Gastrocnemius medialis (tissue), 4 donors: Measurements from ENCODE around the gene HSPA6.

ENCODE experiments used
- POLR2A ChIP-seq, 2 donors: fragments of 450-650 bp; IDR thresholded peaks; one replicate each; pipeline ENCODE4 v1.6.1; 2017; ENCODE audit warnings: antibody characterized with exemption in 2 of 2, mild to moderate bottlenecking in 2 of 2, moderate library complexity in 2 of 2
- TF ChIP-seq, protein P1 (sequence below), 5 experiments: fragments of 450-650 bp in 3 of 5; fragments of 200-600 bp in 2 of 5; sonication (generic) in 2 of 5; IDR thresholded peaks in 4 of 5; conservative IDR thresholded peaks in 1 of 5; 1 replicate in 4 of 5; 2 replicates in 1 of 5; pipeline ENCODE4 v1.5.1; 2016 to 2019; ENCODE audit warnings: antibody characterized with exemption in 5 of 5, mild to moderate bottlenecking in 3 of 5, moderate library complexity in 3 of 5

- TF ChIP-seq, protein P1, sequence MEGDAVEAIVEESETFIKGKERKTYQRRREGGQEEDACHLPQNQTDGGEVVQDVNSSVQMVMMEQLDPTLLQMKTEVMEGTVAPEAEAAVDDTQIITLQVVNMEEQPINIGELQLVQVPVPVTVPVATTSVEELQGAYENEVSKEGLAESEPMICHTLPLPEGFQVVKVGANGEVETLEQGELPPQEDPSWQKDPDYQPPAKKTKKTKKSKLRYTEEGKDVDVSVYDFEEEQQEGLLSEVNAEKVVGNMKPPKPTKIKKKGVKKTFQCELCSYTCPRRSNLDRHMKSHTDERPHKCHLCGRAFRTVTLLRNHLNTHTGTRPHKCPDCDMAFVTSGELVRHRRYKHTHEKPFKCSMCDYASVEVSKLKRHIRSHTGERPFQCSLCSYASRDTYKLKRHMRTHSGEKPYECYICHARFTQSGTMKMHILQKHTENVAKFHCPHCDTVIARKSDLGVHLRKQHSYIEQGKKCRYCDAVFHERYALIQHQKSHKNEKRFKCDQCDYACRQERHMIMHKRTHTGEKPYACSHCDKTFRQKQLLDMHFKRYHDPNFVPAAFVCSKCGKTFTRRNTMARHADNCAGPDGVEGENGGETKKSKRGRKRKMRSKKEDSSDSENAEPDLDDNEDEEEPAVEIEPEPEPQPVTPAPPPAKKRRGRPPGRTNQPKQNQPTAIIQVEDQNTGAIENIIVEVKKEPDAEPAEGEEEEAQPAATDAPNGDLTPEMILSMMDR (IDR thresholded peaks at IDR 0.05 in 4 of 5, conservative IDR thresholded peaks at IDR 0.05 in 1 of 5) = no peak
- TF ChIP-seq POLR2A (IDR thresholded peaks at IDR 0.05) = no peak
Measured at GRCh38 chr1:161482610-161483009, 41.7 kb upstream of the HSPA6 start.
